Kidney (tissue), 14 donors: ENCODE measurements around the gene RAB11B. TPM values are rescaled to one million over a fixed set of nuclear protein-coding genes. Genes with fewer than 3 reads are reported as not detected.

Experiments
- DNase-seq, 5 donors: peaks; one replicate each; pipeline ENCODE4 v3.0.0-alpha.2; 2013 to 2020
- FAIRE-seq: peaks from 2 replicates; lab custom pipeline; 2012; peaks lifted over from hg19 to GRCh38; lab: Jason Lieb, UNC
- H3K27ac ChIP-seq, 2 donors: one replicate each; pipeline ENCODE4 v1.7.0; 2013; ENCODE audit warnings: low read depth in 2 of 2, low read length in 2 of 2, inconsistent platforms in 1 of 2
- H3K27me3 ChIP-seq: one replicate; pipeline ENCODE4 v1.7.1; 2013; ENCODE audit warnings: low read length, inconsistent platforms; ENCODE audit not compliant: control insufficient read depth, insufficient read depth
- H3K36me3 ChIP-seq, 3 donors: one replicate each; pipeline versions ENCODE4 v1.7.0 to v1.7.1; 2013; ENCODE audit warnings: low read length in 3 of 3, control low read depth in 1 of 3, inconsistent platforms in 1 of 3; ENCODE audit not compliant: insufficient read depth in 3 of 3, control insufficient read depth in 2 of 3
- H3K4me1 ChIP-seq, 3 donors: one replicate each; pipeline versions ENCODE4 v1.7.0 to v1.7.1; 2013; ENCODE audit warnings: low read length in 3 of 3, inconsistent platforms in 1 of 3, low read depth in 1 of 3; ENCODE audit not compliant: control insufficient read depth in 2 of 3, insufficient read depth in 2 of 3
- H3K4me3 ChIP-seq, 3 donors: one replicate each; pipeline versions ENCODE4 v1.7.0 to v1.8.1; 2013; ENCODE audit warnings: low read length in 3 of 3, control low read depth in 1 of 3, inconsistent platforms in 1 of 3
- H3K9ac ChIP-seq, 3 donors: one replicate each; pipeline versions ENCODE4 v1.7.0 to v1.7.1; 2013; ENCODE audit warnings: low read length in 3 of 3, control low read depth in 1 of 3, inconsistent platforms in 1 of 3
- H3K9me3 ChIP-seq, 3 donors: one replicate each; pipeline versions ENCODE4 v1.7.0 to v1.7.1; 2013; ENCODE audit warnings: low read length in 3 of 3, control low read depth in 1 of 3, inconsistent platforms in 1 of 3; ENCODE audit not compliant: control insufficient read depth in 2 of 3, insufficient read depth in 1 of 3
- intact Hi-C: fragments of 100-400 bp; cut with DNase I; formaldehyde crosslinking; loops from one replicate; pipeline ENCODE4 v1.11.1; 2022
- polyA plus RNA-seq: library from polyadenylated mRNA; stranded (reverse); fragments of 350-450 nt; fragmentation: Illumina TruSeq; extraction: RNeasy Lipid Tissue Mini Kit (QIAGEN cat#74804); gene quantifications from one replicate; pipeline ENCODE4 v1.2.3, GENCODE V29; 2014; ENCODE audit warnings: low read depth, low replicate concordance; ENCODE audit not compliant: insufficient read depth
- total RNA-seq: library from RNA; stranded (reverse); fragmentation: NEBNext Ultra II Directional; extraction: Animal tissue kit (Norgen Biotek cat#: 25700); gene quantifications from one replicate; pipeline ENCODE4 v1.2.1, GENCODE V29; 2021
- TF ChIP-seq, protein P1 (sequence below): IDR thresholded peaks from 3 replicates; pipeline ENCODE4 v1.5.1; 2012; ENCODE audit warnings: mild to moderate bottlenecking, moderate library complexity, borderline replicate concordance; ENCODE audit not compliant: insufficient read depth; ENCODE audit errors: extremely low read depth
- donor health status: control.
- donor health status: control.
- donor health status: control.
- donor health status: control.
- donor health status: control.
- donor health status: DM: yes; HTN: yes; CAD: no.
- donor health status: Normal renal cell carcinoma (clear cell type).

Gene RAB11B
- total and polyA plus RNA-seq, 2 donors from 2014 or later: 146 to 148 TPM

DNA sequence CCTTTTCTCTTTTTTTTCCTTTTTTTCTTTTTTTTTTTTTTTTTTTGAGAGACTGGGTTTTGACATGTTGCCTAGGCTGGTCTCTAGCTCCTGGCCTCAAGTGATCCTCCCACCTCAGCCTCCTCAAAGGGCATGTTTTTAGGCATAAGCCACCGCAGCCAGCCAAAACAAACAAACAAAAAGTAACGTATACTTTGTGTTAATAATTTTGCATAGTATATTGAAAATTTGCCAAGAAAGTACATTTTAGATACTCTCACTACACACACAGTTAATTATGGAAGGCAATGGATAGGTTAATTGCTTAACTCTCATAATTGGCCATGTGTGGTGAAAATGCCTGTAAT is 1.6 kb upstream of the RAB11B start:
- no peaks in the 10 kb centered on the region for H3K9me3 ChIP-seq
- no peak overlapping the region for H3K27ac ChIP-seq

DNA sequence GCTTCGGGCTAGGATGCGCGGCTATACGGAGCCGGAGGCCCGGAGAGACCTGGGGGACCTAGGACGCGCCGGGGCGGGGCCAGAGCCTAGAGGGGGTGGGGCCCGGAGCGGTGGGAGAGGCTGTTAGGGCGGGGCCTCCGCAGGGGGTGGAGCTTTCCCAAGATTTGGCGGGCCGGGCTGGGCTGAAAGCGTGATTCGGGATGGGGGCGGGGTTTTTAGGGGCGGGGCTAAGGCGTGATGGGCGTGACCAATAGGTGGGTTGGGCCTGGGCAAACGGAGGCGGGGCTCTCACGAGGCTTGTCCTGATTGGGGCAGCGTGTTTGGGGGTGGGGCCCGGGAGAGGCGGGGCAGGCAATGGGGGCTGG is 439 bp downstream of the RAB11B start:
- H3K4me1 ChIP-seq: peaks cover 0 to 34% (median 14%) of the 10 kb centered on the region in 3 donors
- H3K27ac ChIP-seq: peak overlapping the region; percentile 99 to 100
- DNase-seq (peak; percentile 96 to 98 (median 98)), FAIRE-seq (no peak)
- no peaks in the 10 kb centered on the region for H3K27me3 ChIP-seq
- no peaks in the 10 kb centered on the region for H3K36me3 ChIP-seq
- TF ChIP-seq, protein P1, sequence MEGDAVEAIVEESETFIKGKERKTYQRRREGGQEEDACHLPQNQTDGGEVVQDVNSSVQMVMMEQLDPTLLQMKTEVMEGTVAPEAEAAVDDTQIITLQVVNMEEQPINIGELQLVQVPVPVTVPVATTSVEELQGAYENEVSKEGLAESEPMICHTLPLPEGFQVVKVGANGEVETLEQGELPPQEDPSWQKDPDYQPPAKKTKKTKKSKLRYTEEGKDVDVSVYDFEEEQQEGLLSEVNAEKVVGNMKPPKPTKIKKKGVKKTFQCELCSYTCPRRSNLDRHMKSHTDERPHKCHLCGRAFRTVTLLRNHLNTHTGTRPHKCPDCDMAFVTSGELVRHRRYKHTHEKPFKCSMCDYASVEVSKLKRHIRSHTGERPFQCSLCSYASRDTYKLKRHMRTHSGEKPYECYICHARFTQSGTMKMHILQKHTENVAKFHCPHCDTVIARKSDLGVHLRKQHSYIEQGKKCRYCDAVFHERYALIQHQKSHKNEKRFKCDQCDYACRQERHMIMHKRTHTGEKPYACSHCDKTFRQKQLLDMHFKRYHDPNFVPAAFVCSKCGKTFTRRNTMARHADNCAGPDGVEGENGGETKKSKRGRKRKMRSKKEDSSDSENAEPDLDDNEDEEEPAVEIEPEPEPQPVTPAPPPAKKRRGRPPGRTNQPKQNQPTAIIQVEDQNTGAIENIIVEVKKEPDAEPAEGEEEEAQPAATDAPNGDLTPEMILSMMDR: no peak
- H3K9ac ChIP-seq: peak overlapping the region in 2 of 3 donors; percentile 92 to 98
- intact Hi-C loops: no loop called here
- no peaks in the 10 kb centered on the region for H3K9me3 ChIP-seq
- H3K4me3 ChIP-seq: peak overlapping the region; percentile 49 to 85 (median 58)

More for the DNA sequence above, 1.6 kb upstream of the RAB11B start:
- TF ChIP-seq, protein P1: no peak
- Histone ChIP-seq H3K9ac (no peak overlapping the region), H3K27me3 (no peaks in the 10 kb centered on the region), H3K36me3 (no peaks in the 10 kb centered on the region), H3K4me1 (peaks cover 0 to 25% (median 14%) of the 10 kb centered on the region in 3 donors), H3K4me3 (no peak overlapping the region)
- intact Hi-C loops: no loop called here
- FAIRE-seq (no peak), DNase-seq (no peak)

GRCh38 chr19:8391198-8392016 is 1.2 kb downstream of the RAB11B start:
- Histone ChIP-seq H3K4me1 (peaks cover 0 to 34% (median 14%) of the 10 kb centered on the region in 3 donors), H3K36me3 (no peaks in the 10 kb centered on the region), H3K27ac (peak overlapping the region; percentile 92 to 94), H3K4me3 (peak overlapping the region; percentile 49 to 58 (median 50)), H3K9me3 (no peaks in the 10 kb centered on the region), H3K27me3 (no peaks in the 10 kb centered on the region), H3K9ac (peak overlapping the region in 2 of 3 donors; percentile 60 to 65)
- DNase-seq (peak in 2 of 5 donors; percentile 64 to 81), FAIRE-seq (no peak)
- TF ChIP-seq, protein P1: no peak
- intact Hi-C loops: no loop called here
